PFSK-1 (cell line): ENCODE data around the gene MEP1A.

ENCODE experiments used
- FOXP2 ChIP-seq: optimal IDR thresholded peaks from 2 replicates; pipeline ENCODE3; 2011; ENCODE audit warnings: borderline replicate concordance, control low read depth, inconsistent platforms; ENCODE audit not compliant: insufficient read depth; ENCODE audit errors: extremely low read length, extremely low read depth
- POLR2AphosphoS5 ChIP-seq: IDR thresholded peaks from 2 replicates; pipeline ENCODE4 v1.6.1; 2012; ENCODE audit warnings: low read depth, mild to moderate bottlenecking, control low read depth, low read length, moderate library complexity
- SIN3A ChIP-seq: IDR thresholded peaks from 2 replicates; pipeline ENCODE4 v1.6.1; 2012; ENCODE audit warnings: mild to moderate bottlenecking, low read length, moderate library complexity, borderline replicate concordance; ENCODE audit not compliant: insufficient read depth
- TAF1 ChIP-seq: IDR thresholded peaks from 2 replicates; pipeline ENCODE4 v1.6.1; 2012; ENCODE audit warnings: low read length, control low read depth, borderline replicate concordance; ENCODE audit not compliant: insufficient read depth
- TF ChIP-seq, protein P1 (sequence below), 2 experiments: IDR thresholded peaks; 2 replicates each; pipeline versions ENCODE4 v1.6.1 to v1.8.0; 2011 to 2012; ENCODE audit warnings: low read depth in 2 of 2, low read length in 2 of 2, control low read depth in 1 of 2, inconsistent platforms in 1 of 2, mild to moderate bottlenecking in 1 of 2, moderate library complexity in 1 of 2; ENCODE audit not compliant: insufficient read depth in 1 of 2

The MEP1A gene

DNA sequence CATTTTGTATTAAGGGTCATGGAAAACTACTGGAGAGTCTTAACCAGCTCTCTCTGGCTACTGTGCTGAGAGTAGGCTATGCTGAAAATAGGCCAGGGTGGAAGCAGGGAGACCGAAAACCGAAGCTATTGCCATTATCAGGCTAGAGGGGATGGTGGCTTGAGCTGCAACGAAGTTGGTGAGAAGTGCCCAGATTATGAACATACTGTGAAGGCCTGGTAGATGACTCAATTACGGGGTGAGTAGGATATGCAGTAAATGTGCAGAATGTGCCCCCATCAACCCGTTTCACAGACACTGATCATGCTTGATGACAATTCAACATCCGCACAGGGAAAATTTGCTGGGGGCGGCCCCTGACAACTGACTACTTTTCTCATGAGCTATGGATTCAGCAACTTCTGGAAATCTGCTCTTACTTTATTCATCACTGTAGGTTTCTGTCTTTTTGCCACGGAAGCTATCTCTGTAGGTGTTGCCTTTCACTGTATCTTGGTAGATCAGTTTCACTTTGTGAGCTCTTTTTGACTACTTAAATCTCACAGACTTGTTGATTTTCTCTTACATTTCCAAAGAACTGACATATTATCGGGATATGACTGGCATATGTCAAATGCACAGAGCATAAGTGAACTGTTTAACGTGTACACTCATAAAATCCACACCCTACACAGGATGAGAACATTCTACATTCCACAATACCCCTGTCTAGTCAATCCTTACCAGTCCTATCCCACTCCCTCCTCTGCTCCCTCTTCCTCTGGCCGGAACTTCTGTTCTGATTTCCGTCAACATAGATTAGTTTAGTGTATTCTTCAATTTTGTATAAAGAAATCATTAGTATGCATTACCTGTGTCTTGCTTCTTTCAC, 15.5 kb upstream of the MEP1A start:
- no peak for TF ChIP-seq POLR2AphosphoS5
- no peak for TF ChIP-seq SIN3A
- no peak for TF ChIP-seq FOXP2
- TF ChIP-seq TAF1 = no peak
- TF ChIP-seq, protein P1, sequence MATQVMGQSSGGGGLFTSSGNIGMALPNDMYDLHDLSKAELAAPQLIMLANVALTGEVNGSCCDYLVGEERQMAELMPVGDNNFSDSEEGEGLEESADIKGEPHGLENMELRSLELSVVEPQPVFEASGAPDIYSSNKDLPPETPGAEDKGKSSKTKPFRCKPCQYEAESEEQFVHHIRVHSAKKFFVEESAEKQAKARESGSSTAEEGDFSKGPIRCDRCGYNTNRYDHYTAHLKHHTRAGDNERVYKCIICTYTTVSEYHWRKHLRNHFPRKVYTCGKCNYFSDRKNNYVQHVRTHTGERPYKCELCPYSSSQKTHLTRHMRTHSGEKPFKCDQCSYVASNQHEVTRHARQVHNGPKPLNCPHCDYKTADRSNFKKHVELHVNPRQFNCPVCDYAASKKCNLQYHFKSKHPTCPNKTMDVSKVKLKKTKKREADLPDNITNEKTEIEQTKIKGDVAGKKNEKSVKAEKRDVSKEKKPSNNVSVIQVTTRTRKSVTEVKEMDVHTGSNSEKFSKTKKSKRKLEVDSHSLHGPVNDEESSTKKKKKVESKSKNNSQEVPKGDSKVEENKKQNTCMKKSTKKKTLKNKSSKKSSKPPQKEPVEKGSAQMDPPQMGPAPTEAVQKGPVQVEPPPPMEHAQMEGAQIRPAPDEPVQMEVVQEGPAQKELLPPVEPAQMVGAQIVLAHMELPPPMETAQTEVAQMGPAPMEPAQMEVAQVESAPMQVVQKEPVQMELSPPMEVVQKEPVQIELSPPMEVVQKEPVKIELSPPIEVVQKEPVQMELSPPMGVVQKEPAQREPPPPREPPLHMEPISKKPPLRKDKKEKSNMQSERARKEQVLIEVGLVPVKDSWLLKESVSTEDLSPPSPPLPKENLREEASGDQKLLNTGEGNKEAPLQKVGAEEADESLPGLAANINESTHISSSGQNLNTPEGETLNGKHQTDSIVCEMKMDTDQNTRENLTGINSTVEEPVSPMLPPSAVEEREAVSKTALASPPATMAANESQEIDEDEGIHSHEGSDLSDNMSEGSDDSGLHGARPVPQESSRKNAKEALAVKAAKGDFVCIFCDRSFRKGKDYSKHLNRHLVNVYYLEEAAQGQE (IDR thresholded peaks at IDR 0.05; ENCODE audit: insufficient read depth in 1 of 2, low read depth in 2 of 2, low read length in 2 of 2) = no peak

DNA sequence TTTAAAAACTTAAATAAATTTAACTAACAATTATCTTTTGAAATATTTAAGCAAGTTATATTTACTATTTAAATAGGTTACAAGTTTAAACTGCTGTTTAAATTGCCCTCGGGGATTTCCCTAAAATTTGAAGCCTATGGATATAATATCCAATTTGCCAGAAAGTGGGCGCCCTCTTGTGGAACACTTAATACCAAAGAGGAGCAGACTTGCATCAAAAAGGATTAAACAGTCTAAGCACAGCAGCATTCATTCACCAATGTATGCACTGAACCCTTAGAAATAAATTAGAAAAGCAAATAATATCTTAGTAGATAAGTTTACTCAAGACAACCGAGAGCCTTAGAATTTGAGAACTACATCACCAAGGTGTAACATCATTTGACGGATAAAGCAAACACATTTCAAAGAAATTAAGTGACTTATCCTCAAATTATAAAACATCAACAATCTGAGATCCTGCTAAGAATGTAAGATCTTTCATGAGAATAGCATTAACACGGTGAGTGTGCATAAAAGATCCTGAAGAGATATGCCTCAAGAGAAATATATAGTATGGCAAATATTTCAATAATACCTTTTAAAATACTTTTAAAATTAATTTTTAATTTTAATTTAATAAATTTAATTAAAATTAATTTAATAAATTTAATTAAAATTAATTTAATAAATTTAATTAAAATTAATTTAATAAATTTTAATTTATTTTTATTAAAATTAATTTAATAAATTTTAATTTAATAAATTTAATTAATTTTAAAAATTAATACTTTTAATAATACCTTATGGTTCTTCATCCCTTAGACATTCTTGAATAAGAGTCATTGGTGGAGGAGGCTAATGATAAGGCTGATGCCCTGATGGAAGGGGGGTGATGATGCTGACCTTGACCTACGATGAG, 11.5 kb upstream of the MEP1A start:
- TF ChIP-seq SIN3A (no peak), FOXP2 (no peak), TAF1 (no peak), POLR2AphosphoS5 (no peak)
- TF ChIP-seq, protein P1 (IDR thresholded peaks at IDR 0.05; ENCODE audit: insufficient read depth in 1 of 2, low read depth in 2 of 2, low read length in 2 of 2) = no peak

DNA sequence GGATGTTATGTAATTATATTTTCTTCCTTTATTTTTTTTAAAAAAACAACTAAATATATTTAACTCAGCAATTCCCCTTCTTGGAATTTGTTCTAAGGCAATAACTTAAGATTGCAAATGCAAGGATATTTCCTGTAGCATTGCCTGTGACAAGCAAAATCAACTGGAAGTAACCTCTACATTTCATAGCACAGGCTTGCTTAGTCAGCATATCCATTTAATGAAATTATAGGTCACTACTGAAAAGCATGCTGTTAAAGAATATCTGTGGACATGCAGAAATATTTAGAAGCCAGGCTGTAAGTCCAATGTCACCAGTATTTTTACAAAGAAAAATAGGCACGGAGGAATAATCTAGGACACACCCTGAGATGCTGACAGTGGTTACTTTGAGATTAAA, 8.7 kb upstream of the MEP1A start:
- TF ChIP-seq TAF1 (no peak), SIN3A (no peak), POLR2AphosphoS5 (no peak), FOXP2 (no peak)
- TF ChIP-seq, protein P1 (IDR thresholded peaks at IDR 0.05; ENCODE audit: insufficient read depth in 1 of 2, low read depth in 2 of 2, low read length in 2 of 2) = no peak

DNA sequence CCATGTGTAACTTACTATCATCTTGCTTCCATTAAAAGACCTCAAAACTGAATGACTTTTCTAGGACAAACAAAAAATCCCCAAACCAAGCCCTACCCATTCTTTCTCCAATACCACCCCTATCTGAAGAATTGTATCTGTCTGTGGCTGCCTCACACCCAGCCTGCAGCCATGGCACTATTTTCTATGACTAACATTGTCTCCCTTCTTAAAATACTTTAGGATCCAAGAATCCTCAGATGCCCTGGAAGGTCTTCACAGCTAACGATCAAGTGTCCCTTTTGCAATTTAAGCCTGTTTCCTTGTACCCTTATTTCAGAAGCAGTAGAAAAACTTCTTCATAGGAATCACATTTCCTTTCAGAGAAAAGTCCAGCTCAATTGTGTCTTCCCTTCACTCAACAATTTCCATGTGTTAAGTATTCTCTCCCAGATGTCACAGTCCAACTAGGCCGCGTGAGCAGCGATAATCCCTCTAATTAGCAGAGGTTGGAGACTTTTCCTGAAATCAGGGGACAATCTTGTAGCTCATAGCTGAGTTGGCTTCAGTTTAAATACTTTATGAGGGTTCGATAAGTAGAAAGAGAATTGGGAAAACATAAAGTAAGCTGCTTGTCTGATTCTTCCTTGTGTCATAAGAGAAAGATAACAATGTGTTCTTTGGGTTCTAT, 5.2 kb upstream of the MEP1A start:
- TF ChIP-seq FOXP2 (no peak), TAF1 (no peak), POLR2AphosphoS5 (no peak), SIN3A (no peak)
- TF ChIP-seq, protein P1 (IDR thresholded peaks at IDR 0.05; ENCODE audit: insufficient read depth in 1 of 2, low read depth in 2 of 2, low read length in 2 of 2) = no peak
